KBM-7 (cell line): ENCODE measurements around the gene NBPF3.
"Not testable (repeated sequence)": the region's sequence is repeated elsewhere in the genome, so short reads cannot be mapped to it uniquely, and the experiment has no call there.

Experiments
- DNase-seq: peaks from one replicate; pipeline ENCODE4 v3.0.0-alpha.2; 2015
- in situ Hi-C: fragments of 300-500 bp; cut with MboI; formaldehyde crosslinking; loops from 2 replicates; pipeline ENCODE4 v1.14.3; 2020; ENCODE audit warnings: low sequenced_read_pairs, low pct_unique_long_range_greater_than_20kb, mixed read lengths

The NBPF3 gene

GRCh38 chr1:21436488-21437340 lies 3.2 kb upstream of the NBPF3 start:
- in situ Hi-C loops: no loop called here
- DNase-seq: no peak

- in situ Hi-C loops: no loop called here
- DNase-seq: no peak
Observed at GRCh38 chr1:21437341-21437640, 2.6 kb upstream of the NBPF3 start.

GRCh38 chr1:21438646-21439312 lies 1.2 kb upstream of the NBPF3 start:
- in situ Hi-C loops, DNase-seq: not testable (repeated sequence)

GRCh38 chr1:21439345-21439720 lies 604 bp upstream of the NBPF3 start:
- DNase-seq: no peak

GRCh38 chr1:21440630-21441125 lies 741 bp downstream of the NBPF3 start:
- in situ Hi-C loops: not testable (repeated sequence)
- peak; percentile 24 for DNase-seq

More at GRCh38 chr1:21439345-21439720, 604 bp upstream of the NBPF3 start:
- in situ Hi-C loops: no loop called here

GRCh38 chr1:21446647-21447046 lies 6.7 kb downstream of the NBPF3 start:
- in situ Hi-C loops, DNase-seq: not testable (repeated sequence)

GRCh38 chr1:21447311-21447710 lies 7.4 kb downstream of the NBPF3 start:
- no peak for DNase-seq
- in situ Hi-C loops: no loop called here

GRCh38 chr1:21449906-21450305 lies 10.0 kb downstream of the NBPF3 start:
- DNase-seq: no peak
- in situ Hi-C loops: no loop called here

GRCh38 chr1:21451212-21451611 lies 11.3 kb downstream of the NBPF3 start:
- DNase-seq: no peak

GRCh38 chr1:21451981-21452411 lies 12.1 kb downstream of the NBPF3 start:
- in situ Hi-C loops: no loop called here
- DNase-seq: no peak

More at GRCh38 chr1:21451212-21451611, 11.3 kb downstream of the NBPF3 start:
- in situ Hi-C loops: no loop called here

- in situ Hi-C loops: not testable (repeated sequence)
- DNase-seq: peak; percentile 44
Observed at GRCh38 chr1:21453964-21454614, 14.2 kb downstream of the NBPF3 start.

- in situ Hi-C loops, DNase-seq: not testable (repeated sequence)
Observed at GRCh38 chr1:21454904-21455303, 15.0 kb downstream of the NBPF3 start.

- no peak for DNase-seq
- in situ Hi-C loops: no loop called here
Observed at GRCh38 chr1:21457654-21458053, 17.7 kb downstream of the NBPF3 start.

GRCh38 chr1:21465127-21465526 lies 25.2 kb downstream of the NBPF3 start:
- in situ Hi-C loops, DNase-seq: not testable (repeated sequence)

GRCh38 chr1:21467946-21468345 lies 28.0 kb downstream of the NBPF3 start:
- DNase-seq, in situ Hi-C loops: not testable (repeated sequence)

GRCh38 chr1:21468599-21468998 lies 28.7 kb downstream of the NBPF3 start:
- DNase-seq: peak; percentile 56
- in situ Hi-C loops: no loop called here

- in situ Hi-C loops: no loop called here
- DNase-seq: no peak
Observed at GRCh38 chr1:21469581-21469980, 29.6 kb downstream of the NBPF3 start.

- in situ Hi-C loops: no loop called here
- DNase-seq: no peak
Observed at GRCh38 chr1:21472861-21473260, 32.9 kb downstream of the NBPF3 start.

- DNase-seq: no peak
- in situ Hi-C loops: no loop called here
Observed at GRCh38 chr1:21478356-21478755, 38.4 kb downstream of the NBPF3 start.

- DNase-seq, in situ Hi-C loops: not testable (repeated sequence)
Observed at GRCh38 chr1:21483881-21484280, 43.9 kb downstream of the NBPF3 start.
